GM12878 (cell line): ENCODE results near the gene CAMTA1. TPM values are rescaled to one million over a fixed set of nuclear protein-coding genes. Genes with fewer than 3 reads are reported as not detected.

Experiments
- CEBPB ChIP-seq, 2 experiments: fragments of 150-350 bp in 1 of 2; IDR thresholded peaks; 2 replicates each; pipeline ENCODE4 v1.6.1; 2012 to 2014; ENCODE audit warnings: low read depth in 2 of 2, low read length in 2 of 2, borderline replicate concordance in 1 of 2, inconsistent platforms in 1 of 2
- RAD21 ChIP-seq: IDR thresholded peaks from 2 replicates; pipeline ENCODE4 v1.6.1; 2011; ENCODE audit warnings: mild to moderate bottlenecking, low read depth, low read length, moderate library complexity; ENCODE audit not compliant: insufficient read depth
- polyA plus RNA-seq, 11 experiments: library from polyadenylated mRNA; depleted of rRNA in 4 of 11; unstranded in 6 of 11; stranded (reverse) in 5 of 11; fragments of >200 nt; fragmentation: Nextera tagmentation in 4 of 11; fragmentation: Illumina TruSeq in 1 of 11; extraction: Ambion mirVana in 4 of 11; extraction: Trizol in 1 of 11; gene quantifications; 1 replicate in 1 of 11; 2 replicates in 10 of 11; pipeline versions ENCODE4 v1.2.1 to v1.2.3, GENCODE V29; 2011 to 2016; ENCODE audit warnings: inconsistent platforms in 2 of 11, missing spikeins in 2 of 11, low read depth in 1 of 11
- total RNA-seq, 4 experiments: library from RNA; depleted of rRNA in 3 of 4; stranded (reverse); fragments of >200 nt in 3 of 4; fragmentation: Illumina TruSeq in 1 of 4; extraction: Trizol in 1 of 4; gene quantifications; 2 replicates each; pipeline versions ENCODE4 v1.2.1 to v1.2.3, GENCODE V29; 2013 to 2021
- TF ChIP-seq, protein P1 (sequence below): fragments of 450-650 bp; IDR thresholded peaks from 2 replicates; pipeline ENCODE4 v1.6.1; 2016; ENCODE audit warnings: mild to moderate bottlenecking
- TF ChIP-seq, protein P2 (sequence below): fragments of 450-650 bp; IDR thresholded peaks from 2 replicates; pipeline ENCODE4 v1.6.1; 2018; ENCODE audit warnings: mild to moderate bottlenecking, low read depth, moderate library complexity; ENCODE audit not compliant: partially characterized antibody
- TF ChIP-seq, protein P3 (sequence below): fragments of 450-650 bp; IDR thresholded peaks from 2 replicates; pipeline ENCODE4 v1.6.1; 2017; ENCODE audit warnings: mild to moderate bottlenecking, moderate library complexity
- TF ChIP-seq, protein P4 (sequence below): IDR thresholded peaks from 2 replicates; pipeline ENCODE4 v1.6.1; 2011; ENCODE audit warnings: low read depth, mild to moderate bottlenecking, low read length, moderate library complexity, borderline replicate concordance; ENCODE audit errors: extremely low read depth

Gene CAMTA1
- total and polyA plus RNA-seq, 10 of the 15 experiments (the other 5 are each of a cell fraction or from before 2014, with no cell fraction given) = 37.7 to 148 (median 76.4) TPM

DNA sequence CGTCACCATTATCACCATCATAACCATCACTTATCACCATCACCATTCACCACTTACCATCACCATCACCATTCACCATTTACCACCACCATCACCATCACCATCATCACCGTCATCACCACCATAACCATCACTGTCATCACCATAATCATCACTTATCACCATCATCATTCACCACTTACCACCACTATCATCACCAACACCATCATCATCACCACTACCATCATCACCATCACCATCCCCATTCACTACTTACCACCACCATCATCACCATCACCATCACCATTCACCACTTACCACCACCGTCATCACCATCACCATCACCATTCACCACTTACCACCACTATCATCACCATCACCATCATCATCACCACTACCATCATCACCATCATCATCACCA, 151.8 kb downstream of the CAMTA1 start (continued):
- TF ChIP-seq RAD21 (no peak), CEBPB (IDR thresholded peaks at IDR 0.05; ENCODE audit: borderline replicate concordance in 1 of 2, low read depth in 2 of 2, low read length in 2 of 2) (no peak)
- TF ChIP-seq, protein P1, sequence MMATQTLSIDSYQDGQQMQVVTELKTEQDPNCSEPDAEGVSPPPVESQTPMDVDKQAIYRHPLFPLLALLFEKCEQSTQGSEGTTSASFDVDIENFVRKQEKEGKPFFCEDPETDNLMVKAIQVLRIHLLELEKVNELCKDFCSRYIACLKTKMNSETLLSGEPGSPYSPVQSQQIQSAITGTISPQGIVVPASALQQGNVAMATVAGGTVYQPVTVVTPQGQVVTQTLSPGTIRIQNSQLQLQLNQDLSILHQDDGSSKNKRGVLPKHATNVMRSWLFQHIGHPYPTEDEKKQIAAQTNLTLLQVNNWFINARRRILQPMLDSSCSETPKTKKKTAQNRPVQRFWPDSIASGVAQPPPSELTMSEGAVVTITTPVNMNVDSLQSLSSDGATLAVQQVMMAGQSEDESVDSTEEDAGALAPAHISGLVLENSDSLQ = no peak
- TF ChIP-seq, protein P2, sequence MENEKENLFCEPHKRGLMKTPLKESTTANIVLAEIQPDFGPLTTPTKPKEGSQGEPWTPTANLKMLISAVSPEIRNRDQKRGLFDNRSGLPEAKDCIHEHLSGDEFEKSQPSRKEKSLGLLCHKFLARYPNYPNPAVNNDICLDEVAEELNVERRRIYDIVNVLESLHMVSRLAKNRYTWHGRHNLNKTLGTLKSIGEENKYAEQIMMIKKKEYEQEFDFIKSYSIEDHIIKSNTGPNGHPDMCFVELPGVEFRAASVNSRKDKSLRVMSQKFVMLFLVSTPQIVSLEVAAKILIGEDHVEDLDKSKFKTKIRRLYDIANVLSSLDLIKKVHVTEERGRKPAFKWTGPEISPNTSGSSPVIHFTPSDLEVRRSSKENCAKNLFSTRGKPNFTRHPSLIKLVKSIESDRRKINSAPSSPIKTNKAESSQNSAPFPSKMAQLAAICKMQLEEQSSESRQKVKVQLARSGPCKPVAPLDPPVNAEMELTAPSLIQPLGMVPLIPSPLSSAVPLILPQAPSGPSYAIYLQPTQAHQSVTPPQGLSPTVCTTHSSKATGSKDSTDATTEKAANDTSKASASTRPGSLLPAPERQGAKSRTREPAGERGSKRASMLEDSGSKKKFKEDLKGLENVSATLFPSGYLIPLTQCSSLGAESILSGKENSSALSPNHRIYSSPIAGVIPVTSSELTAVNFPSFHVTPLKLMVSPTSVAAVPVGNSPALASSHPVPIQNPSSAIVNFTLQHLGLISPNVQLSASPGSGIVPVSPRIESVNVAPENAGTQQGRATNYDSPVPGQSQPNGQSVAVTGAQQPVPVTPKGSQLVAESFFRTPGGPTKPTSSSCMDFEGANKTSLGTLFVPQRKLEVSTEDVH = no peak
- TF ChIP-seq, protein P3, sequence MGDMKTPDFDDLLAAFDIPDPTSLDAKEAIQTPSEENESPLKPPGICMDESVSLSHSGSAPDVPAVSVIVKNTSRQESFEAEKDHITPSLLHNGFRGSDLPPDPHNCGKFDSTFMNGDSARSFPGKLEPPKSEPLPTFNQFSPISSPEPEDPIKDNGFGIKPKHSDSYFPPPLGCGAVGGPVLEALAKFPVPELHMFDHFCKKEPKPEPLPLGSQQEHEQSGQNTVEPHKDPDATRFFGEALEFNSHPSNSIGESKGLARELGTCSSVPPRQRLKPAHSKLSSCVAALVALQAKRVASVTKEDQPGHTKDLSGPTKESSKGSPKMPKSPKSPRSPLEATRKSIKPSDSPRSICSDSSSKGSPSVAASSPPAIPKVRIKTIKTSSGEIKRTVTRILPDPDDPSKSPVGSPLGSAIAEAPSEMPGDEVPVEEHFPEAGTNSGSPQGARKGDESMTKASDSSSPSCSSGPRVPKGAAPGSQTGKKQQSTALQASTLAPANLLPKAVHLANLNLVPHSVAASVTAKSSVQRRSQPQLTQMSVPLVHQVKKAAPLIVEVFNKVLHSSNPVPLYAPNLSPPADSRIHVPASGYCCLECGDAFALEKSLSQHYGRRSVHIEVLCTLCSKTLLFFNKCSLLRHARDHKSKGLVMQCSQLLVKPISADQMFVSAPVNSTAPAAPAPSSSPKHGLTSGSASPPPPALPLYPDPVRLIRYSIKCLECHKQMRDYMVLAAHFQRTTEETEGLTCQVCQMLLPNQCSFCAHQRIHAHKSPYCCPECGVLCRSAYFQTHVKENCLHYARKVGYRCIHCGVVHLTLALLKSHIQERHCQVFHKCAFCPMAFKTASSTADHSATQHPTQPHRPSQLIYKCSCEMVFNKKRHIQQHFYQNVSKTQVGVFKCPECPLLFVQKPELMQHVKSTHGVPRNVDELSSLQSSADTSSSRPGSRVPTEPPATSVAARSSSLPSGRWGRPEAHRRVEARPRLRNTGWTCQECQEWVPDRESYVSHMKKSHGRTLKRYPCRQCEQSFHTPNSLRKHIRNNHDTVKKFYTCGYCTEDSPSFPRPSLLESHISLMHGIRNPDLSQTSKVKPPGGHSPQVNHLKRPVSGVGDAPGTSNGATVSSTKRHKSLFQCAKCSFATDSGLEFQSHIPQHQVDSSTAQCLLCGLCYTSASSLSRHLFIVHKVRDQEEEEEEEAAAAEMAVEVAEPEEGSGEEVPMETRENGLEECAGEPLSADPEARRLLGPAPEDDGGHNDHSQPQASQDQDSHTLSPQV = no peak
- TF ChIP-seq, protein P4, sequence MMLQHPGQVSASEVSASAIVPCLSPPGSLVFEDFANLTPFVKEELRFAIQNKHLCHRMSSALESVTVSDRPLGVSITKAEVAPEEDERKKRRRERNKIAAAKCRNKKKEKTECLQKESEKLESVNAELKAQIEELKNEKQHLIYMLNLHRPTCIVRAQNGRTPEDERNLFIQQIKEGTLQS = no peak
